ENCODE results near the gene PABPN1. TPM values are rescaled to one million over a fixed set of nuclear protein-coding genes. Genes with fewer than 3 reads are reported as not detected.
A peak's percentile ranks its signal among the peaks of the same experiment; 100 is the strongest.
"Not testable (repeated sequence)": the region's sequence is repeated elsewhere in the genome, so short reads cannot be mapped to it uniquely, and the experiment has no call there.

Gene PABPN1
- 100 to 1,000 TPM in 4 of 8 experiments, 10 to 100 TPM in 4; 57.2 to 162 (median 91.9) TPM for total RNA-seq

- H3K27ac ChIP-seq: peak within 1 kb of the TSS; percentile 91 to 97
- in situ Hi-C loops (cut with MboI; ENCODE audit: low pct_unique_long_range_greater_than_20kb in 2 of 9, low sequenced_read_pairs in 9 of 9, unreplicated experiment in 9 of 9): loop anchor here in 6 of 9 experiments (10.0 to 25.0 kb wide), 3 partner anchors 54 to 241 kb away; partner anchors contain the start of genes THTPA (in 5 of the 6), ZFHX2 (in 5 of the 6), AP1G2 (in 4 of the 6) and CMTM5 (in 1 of the 6)
- peak; percentile 83 to 94 (median 92) for ATAC-seq (replicated peaks in 6 of 8)
- peaks cover 16 to 17% of the 10 kb centered on the region in 2 donors for H3K4me1 ChIP-seq (replicated peaks in 1 of 2)
- peak within 1 kb of the TSS; percentile 65 to 86 (median 72) for H3K4me3 ChIP-seq
- WGBS, 10 experiments: 0 to 47% (median 15%) methylated on average over 1 to 14 of the region's 63 CpGs; no CpG with 5 or more reads in 3 of the 10 experiments
Measured at GRCh38 chr14:23320584-23321571, at the start of gene PABPN1. PABPN1 (plus strand) TSS chr14:23321457; CDS start chr14:23321470, 13 bp downstream.

- H3K27ac ChIP-seq: no peak overlapping the region
- no peak overlapping the region for H3K4me3 ChIP-seq
- 100% methylated on average over 1 to 2 of the region's 2 CpGs; no CpG with 5 or more reads in 6 of the 10 experiments for WGBS, 10 experiments
- ATAC-seq (replicated peaks in 6 of 8): no peak
- peaks cover 7 to 9% of the 10 kb centered on the region in 2 donors for H3K4me1 ChIP-seq (replicated peaks in 1 of 2)
- in situ Hi-C loops (cut with MboI; ENCODE audit: low pct_unique_long_range_greater_than_20kb in 2 of 9, low sequenced_read_pairs in 9 of 9, unreplicated experiment in 9 of 9): no loop called here
Measured at GRCh38 chr14:23275412-23275811, 45.8 kb upstream of the PABPN1 start.

GRCh38 chr14:23277189-23277588, 44.1 kb upstream of the PABPN1 start:
- Histone ChIP-seq H3K4me3 (no peak overlapping the region), H3K4me1 (replicated peaks in 1 of 2) (peaks cover 9 to 11% of the 10 kb centered on the region in 2 donors), H3K27ac (no peak overlapping the region)
- no peak for ATAC-seq (replicated peaks in 6 of 8)
- in situ Hi-C loops (cut with MboI; ENCODE audit: low pct_unique_long_range_greater_than_20kb in 2 of 9, low sequenced_read_pairs in 9 of 9, unreplicated experiment in 9 of 9): no loop called here
- WGBS, 10 experiments: 73 to 100% (median 95%) methylated on average over 1 to 3 of the region's 3 CpGs; no CpG with 5 or more reads in 1 of the 10 experiments

GRCh38 chr14:23277928-23278327, 43.3 kb upstream of the PABPN1 start:
- ATAC-seq (replicated peaks in 6 of 8); H3K4me3 ChIP-seq; in situ Hi-C loops (cut with MboI; ENCODE audit: low pct_unique_long_range_greater_than_20kb in 2 of 9, low sequenced_read_pairs in 9 of 9, unreplicated experiment in 9 of 9); H3K27ac ChIP-seq: not testable (repeated sequence)
- whole genome bisulfite sequencing, 10 experiments: 55 to 100% (median 92%) methylated on average over 1 to 6 of the region's 6 CpGs; no CpG with 5 or more reads in 4 of the 10 experiments
- H3K4me1 ChIP-seq (replicated peaks in 1 of 2): peaks cover 9 to 11% of the 10 kb centered on the region in 2 donors

GRCh38 chr14:23281247-23281646, 40.0 kb upstream of the PABPN1 start:
- H3K4me3 ChIP-seq: no peak overlapping the region
- H3K27ac ChIP-seq: no peak overlapping the region
- 65 to 100% (median 96%) methylated on average over 1 to 6 of the region's 6 CpGs; no CpG with 5 or more reads in 4 of the 10 experiments for WGBS, 10 experiments
- peaks cover 14 to 20% of the 10 kb centered on the region in 2 donors for H3K4me1 ChIP-seq (replicated peaks in 1 of 2)
- no peak for ATAC-seq (replicated peaks in 6 of 8)
- in situ Hi-C loops (cut with MboI; ENCODE audit: low pct_unique_long_range_greater_than_20kb in 2 of 9, low sequenced_read_pairs in 9 of 9, unreplicated experiment in 9 of 9): no loop called here

GRCh38 chr14:23284654-23285529, 36.4 kb upstream of the PABPN1 start:
- Histone ChIP-seq H3K27ac (no peak overlapping the region), H3K4me3 (peak overlapping the region; percentile 75 to 96 (median 84)), H3K4me1 (replicated peaks in 1 of 2) (peaks cover 14 to 24% of the 10 kb centered on the region in 2 donors)
- 27 to 87% (median 58%) methylated on average over 1 to 5 of the region's 9 CpGs for WGBS, 10 experiments
- no peak for ATAC-seq (replicated peaks in 6 of 8)
- in situ Hi-C loops (cut with MboI; ENCODE audit: low pct_unique_long_range_greater_than_20kb in 2 of 9, low sequenced_read_pairs in 9 of 9, unreplicated experiment in 9 of 9): no loop called here

- H3K4me3 ChIP-seq: peak overlapping the region; percentile 75 to 96 (median 84)
- peak; percentile 13 to 64 (median 58) for ATAC-seq (replicated peaks in 6 of 8)
- peak overlapping the region in 1 of 2 donors; percentile 75 for H3K27ac ChIP-seq
- in situ Hi-C loops (cut with MboI; ENCODE audit: low pct_unique_long_range_greater_than_20kb in 2 of 9, low sequenced_read_pairs in 9 of 9, unreplicated experiment in 9 of 9): no loop called here
- 0% methylated on average over 1 of the region's 22 CpGs; no CpG with 5 or more reads in 9 of the 10 experiments for WGBS, 10 experiments
- peaks cover 8 to 17% of the 10 kb centered on the region in 2 donors for H3K4me1 ChIP-seq (replicated peaks in 1 of 2)
Measured at GRCh38 chr14:23285530-23286019, 35.7 kb upstream of the PABPN1 start.

- WGBS, 10 experiments: 0 to 38% (median 10%) methylated on average over 2 to 16 of the region's 53 CpGs; no CpG with 5 or more reads in 3 of the 10 experiments
- peak within 1 kb of the TSS; percentile 75 to 96 (median 84) for H3K4me3 ChIP-seq
- ATAC-seq (replicated peaks in 6 of 8): peak; percentile 94 to 98 (median 97)
- in situ Hi-C loops (cut with MboI; ENCODE audit: low pct_unique_long_range_greater_than_20kb in 2 of 9, low sequenced_read_pairs in 9 of 9, unreplicated experiment in 9 of 9): no loop called here
- H3K27ac ChIP-seq: peak within 1 kb of the TSS; percentile 1 to 75
- H3K4me1 ChIP-seq (replicated peaks in 1 of 2): peaks cover 8 to 14% of the 10 kb centered on the region in 2 donors
Measured at GRCh38 chr14:23286020-23286901, 35.0 kb upstream of the PABPN1 start, which contains the start of gene HOMEZ. HOMEZ (minus strand) TSS chr14:23286132; CDS start chr14:23285952, 180 bp downstream.

- WGBS, 10 experiments: 20 to 87% (median 51%) methylated on average over 1 to 5 of the region's 6 CpGs; no CpG with 5 or more reads in 2 of the 10 experiments
- in situ Hi-C loops (cut with MboI; ENCODE audit: low pct_unique_long_range_greater_than_20kb in 2 of 9, low sequenced_read_pairs in 9 of 9, unreplicated experiment in 9 of 9): no loop called here
- H3K27ac ChIP-seq: peak overlapping the region; percentile 1 to 60
Measured at GRCh38 chr14:23286902-23287479, 34.3 kb upstream of the PABPN1 start.

GRCh38 chr14:23294734-23295561, 26.3 kb upstream of the PABPN1 start:
- in situ Hi-C loops (cut with MboI; ENCODE audit: low pct_unique_long_range_greater_than_20kb in 2 of 9, low sequenced_read_pairs in 9 of 9, unreplicated experiment in 9 of 9): no loop called here
- peak; percentile 63 to 91 (median 67) for ATAC-seq (replicated peaks in 6 of 8)
- H3K27ac ChIP-seq: no peak overlapping the region
- H3K4me1 ChIP-seq (replicated peaks in 1 of 2): peaks cover 9 to 18% of the 10 kb centered on the region in 2 donors
- WGBS, 10 experiments: 9 to 70% (median 45%) methylated on average over 2 to 12 of the region's 24 CpGs; no CpG with 5 or more reads in 1 of the 10 experiments
- H3K4me3 ChIP-seq: no peak overlapping the region

More at GRCh38 chr14:23286902-23287479, 34.3 kb upstream of the PABPN1 start:
- peaks cover 8 to 14% of the 10 kb centered on the region in 2 donors for H3K4me1 ChIP-seq (replicated peaks in 1 of 2)
- no peak for ATAC-seq (replicated peaks in 6 of 8)
- peak overlapping the region; percentile 75 to 96 (median 84) for H3K4me3 ChIP-seq
